NCI-H748 treated with DMSO at 0.1 percent for 48 hours (cell line): ENCODE results near the gene NKX2-1.
"Not testable (repeated sequence)": the region's sequence is repeated elsewhere in the genome, so short reads cannot be mapped to it uniquely, and the experiment has no call there.

ENCODE experiments used
- DNase-seq: peaks from one replicate; lab custom pipeline; 2025; lab: John Stamatoyannopoulos, UW

The NKX2-1 gene

DNA sequence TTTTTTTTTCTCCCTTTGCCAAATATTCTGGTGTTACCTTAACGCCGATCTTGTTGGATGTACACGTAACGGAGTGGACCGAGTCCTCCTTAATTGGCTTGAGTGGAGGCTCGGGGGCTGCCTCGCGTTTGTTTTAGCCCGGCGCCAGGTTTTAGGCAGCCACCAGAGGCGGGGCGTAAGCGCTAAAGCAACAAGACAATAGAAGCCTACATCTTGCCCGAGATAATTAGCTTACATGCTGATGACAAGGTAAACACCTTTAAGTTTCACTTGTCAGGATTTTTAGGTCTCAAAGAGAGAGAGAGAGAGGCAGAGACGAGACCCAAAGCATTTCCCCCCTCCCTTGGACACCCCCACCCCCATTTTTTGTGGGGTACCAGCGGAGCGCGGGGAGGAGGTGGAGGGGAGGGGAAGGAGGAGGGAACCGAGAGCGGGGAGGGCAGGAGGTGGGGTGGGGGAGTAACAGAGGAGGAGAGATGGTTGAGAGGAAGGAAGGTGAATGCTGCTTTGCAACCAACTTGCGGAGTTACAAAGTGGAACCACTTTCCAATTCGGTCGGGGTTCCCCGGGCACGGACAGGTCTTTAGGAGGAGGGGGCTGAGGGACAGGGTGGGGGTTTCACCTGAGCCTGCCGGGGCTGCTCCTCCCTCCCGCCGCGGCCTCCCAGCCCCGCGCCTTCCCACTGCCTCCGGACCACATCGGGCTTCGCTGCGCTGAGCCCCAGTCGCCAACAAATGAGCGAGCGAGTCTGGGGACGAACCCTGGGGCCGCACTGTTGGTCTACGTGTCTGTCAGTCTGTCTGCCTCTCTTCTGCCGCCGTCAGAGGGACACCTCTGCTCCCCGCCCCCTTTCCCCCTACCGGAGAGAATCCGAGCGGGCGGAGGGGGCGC is at the start of gene NKX2-1:
TSS of gene NKX2-1 (minus strand) at position 802 of the 891 bp plus-strand sequence. CDS start at position 699, 103 bp downstream.
- peak; percentile 83 for DNase-seq

DNA sequence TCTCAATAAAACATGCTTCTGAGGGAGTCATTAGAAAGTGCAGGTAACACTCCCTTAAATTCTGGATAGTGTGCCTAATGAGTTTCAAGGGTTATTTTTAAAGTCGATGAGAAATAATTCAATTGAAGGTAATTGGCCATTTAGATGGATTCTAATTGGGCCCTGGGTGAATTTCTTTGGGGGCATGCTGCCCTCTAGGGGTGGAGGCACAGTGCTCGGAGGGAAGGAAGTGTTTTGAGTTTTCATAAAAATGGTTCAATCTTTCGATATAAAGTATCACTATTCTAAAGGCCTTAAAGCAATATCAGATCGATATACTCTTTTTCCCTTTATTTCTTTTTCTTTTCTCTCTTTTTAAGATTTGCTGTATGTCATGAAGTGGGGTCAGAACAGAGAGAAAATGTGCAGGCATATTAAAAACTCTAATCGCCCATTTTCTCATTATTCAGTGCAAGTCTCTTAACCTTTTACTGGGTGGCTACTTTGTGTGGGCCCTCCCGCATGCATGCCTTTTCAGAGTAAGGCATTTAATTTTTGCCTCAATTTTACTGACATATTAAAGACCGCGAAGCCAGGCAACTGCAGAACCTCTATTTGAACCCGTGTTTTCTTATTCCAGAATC is 36.9 kb upstream of the NKX2-1 start:
- peak; percentile 56 for DNase-seq

DNA sequence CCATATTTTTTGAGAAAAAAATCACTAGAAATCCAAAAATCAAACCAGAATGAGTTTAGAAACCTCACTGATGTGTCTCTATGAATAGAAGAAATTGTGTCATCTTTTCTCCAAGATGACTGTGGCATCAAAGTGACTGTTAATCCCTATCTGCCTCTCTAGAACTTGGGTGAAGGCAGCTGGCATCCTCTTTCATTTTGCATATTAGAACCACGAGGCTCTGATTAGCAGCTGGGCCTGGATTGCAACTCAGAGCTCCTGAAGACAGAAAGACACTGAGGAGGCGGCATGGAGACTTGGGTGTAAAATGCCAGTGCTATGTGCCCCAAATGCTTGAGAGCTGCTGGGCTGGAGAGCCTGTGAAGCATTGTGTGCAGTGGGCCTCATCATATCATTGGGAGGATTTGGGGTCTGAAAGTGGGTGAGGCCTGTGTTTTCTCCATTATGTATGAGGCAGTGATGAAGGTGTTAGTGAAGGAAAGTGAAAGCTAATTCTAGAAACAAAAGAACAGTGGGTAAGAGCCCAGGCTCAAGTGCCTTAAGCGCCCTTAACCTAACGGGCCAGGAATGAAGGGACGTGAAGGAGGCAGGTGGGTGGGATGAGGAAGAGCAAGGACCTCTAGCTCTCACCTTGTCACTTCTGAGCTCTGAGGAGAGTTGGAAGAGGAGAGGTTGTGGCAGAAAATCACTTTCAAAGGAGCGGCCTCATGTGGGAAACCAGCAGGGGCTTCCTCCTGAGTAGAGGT is 36.1 kb upstream of the NKX2-1 start:
- no peak for DNase-seq

DNA sequence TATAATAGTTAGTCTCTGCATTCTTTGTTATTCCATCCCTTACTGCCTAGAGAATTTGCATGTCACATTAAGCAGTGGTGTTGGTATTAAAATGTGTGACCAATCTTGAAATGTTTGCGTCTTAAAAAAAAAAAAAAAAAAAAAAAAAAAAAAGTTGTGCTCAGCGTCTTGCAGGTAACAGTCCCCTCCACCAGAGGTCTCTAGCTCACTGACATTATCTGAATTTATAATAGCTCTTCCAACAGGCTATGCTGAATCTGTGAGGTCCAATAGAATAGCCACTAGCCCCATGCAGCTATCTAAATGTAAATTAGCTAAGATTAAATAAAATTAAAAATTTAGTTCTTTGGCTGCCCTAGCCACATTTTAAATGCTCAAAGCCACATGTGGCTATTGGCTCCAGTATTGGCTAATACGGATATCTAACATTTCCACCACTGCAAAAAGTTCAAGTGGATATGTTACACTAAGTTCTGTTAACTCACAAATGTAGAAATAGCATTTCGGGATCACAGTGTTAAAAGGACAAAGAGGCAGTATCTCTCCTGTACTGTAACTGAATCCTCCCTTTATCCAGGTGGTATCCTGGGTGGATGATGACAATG is 33.7 kb upstream of the NKX2-1 start:
- DNase-seq = peak; percentile 28

DNA sequence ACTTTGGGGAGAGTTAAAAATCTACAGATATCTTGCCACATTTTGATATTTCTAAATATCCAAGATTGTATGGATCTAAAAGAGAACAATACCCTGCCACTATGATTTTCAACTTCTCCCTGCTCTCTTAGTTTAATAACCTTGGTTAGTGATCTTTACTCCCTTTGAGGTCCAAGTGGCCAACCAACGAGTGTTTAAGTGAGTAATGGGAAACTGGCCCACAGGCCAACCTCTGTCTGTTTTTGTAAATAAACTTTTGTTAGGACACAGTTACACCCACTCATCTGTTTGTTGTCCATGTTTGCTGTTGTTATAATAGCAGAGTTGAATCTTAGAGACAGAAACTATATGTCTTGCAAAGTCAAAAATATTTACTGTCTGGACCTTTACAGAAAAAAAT is 30.9 kb upstream of the NKX2-1 start:
- no peak for DNase-seq

DNA sequence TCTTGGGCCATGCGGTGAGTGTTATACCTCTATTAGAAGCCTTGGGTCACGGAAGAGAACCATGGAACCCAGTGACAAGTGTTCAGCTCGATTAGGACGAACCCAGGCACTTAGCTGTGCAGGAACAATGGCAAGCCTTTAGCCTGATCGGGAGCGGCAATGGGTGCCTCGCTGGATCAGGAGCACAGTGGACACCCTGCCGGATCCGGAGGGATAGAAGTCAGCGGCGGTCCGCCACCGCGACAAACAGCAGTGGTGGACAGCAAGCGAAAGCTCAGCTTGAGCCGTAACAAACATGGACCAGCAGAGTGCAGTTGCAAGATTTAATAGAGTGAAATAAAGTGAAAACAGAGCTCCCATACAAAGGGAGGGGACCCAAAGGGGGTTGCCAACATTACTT is 24.2 kb upstream of the NKX2-1 start:
- DNase-seq = not testable (repeated sequence)

DNA sequence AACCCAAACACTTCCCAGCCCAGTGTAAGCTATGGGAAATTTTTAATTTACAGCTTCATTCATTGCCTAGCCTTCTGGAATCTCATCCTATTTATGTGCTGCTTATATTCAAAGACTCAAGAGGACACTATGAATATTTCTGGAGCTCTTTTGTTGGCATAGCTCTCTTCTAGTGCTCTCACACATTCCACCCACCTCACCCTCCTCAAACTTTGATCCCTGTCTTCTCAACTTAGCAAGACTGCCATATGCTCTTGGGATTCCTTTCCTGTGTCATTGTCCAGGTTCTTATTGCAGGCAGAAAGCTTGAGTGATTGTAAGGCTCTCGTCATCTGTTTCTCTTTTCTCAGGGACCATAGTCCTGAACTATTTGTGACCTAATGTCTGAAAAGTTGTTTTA is 18.0 kb upstream of the NKX2-1 start:
- no peak for DNase-seq

DNA sequence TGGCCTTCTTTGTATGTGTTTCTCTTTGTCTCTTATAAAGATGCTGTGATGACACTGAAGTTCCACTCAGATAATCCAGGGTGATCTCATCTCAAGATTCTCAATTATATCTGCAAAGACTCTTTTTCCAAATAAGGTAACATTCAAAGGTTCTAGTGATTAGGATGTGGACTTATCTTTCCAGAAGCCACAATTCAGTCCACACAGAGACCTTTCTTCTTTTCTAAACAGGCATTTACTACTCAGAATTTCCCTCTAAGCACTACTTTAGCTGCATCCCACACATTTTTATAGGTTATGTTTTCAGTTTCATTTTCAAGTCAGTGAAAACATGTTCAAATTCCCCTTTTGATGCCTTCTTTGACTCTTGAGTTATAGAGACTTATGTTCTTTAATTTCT is 9.0 kb upstream of the NKX2-1 start:
- DNase-seq = no peak

DNA sequence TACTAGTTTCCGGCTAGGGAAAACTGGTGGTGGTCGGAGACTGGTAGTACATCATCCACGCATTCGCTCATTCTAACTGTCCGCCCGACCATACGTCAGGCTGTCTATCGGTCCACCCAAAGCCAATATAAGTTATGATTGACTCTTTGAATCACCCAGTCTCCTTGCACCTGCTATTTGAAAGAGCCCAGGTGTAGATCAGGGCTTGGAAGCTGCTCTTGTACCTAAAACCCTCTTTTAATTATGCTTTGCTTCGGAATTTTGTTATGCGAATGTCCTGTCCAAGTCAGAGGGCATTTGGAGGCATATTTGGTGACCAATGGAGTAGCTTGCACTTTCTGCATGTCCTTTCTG is 5.7 kb upstream of the NKX2-1 start:
- no peak for DNase-seq

DNA sequence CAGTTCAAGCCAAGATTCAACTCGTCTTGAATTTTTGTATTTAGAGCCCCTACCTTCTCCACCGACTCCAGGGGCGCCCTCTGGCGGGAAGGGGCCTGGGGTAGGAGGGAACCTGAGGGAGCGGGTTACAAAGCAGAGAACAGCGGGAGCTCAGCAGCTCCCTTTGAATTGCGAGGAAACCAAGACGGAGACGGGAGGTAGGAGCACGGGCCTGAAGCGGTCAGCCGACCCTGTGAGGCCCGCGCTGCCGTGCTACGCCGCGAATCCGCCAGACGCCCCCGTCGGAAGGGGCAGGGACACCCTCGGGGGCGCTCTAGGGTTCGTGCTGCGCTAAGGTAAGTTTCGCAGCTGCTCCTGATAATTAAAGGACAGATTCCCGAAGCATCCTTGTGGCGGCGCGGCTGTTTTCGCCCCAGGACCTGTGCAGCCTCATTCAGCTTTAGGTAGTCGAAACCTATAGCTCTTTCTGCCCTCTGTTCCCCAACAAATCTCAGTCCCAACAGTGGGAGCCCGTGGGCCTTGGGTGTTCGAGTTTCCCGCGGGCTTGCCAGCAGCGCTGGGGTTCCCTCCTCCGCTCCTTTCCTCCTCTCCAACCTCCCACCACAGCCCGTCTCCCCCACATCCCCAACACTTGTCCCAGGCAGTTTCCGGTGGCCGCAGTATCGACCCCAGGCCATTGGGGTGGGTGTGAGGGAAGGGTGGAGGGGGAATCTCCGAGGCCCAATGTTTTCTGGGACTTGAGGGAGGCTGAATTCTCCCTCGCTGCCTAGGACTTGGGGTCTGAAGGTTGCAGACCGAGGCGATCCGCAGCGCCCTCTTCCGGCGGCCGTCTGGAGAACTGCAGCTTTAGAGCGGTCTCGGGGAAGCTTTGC is 5.1 kb upstream of the NKX2-1 start:
- DNase-seq = peak; percentile 32

DNA sequence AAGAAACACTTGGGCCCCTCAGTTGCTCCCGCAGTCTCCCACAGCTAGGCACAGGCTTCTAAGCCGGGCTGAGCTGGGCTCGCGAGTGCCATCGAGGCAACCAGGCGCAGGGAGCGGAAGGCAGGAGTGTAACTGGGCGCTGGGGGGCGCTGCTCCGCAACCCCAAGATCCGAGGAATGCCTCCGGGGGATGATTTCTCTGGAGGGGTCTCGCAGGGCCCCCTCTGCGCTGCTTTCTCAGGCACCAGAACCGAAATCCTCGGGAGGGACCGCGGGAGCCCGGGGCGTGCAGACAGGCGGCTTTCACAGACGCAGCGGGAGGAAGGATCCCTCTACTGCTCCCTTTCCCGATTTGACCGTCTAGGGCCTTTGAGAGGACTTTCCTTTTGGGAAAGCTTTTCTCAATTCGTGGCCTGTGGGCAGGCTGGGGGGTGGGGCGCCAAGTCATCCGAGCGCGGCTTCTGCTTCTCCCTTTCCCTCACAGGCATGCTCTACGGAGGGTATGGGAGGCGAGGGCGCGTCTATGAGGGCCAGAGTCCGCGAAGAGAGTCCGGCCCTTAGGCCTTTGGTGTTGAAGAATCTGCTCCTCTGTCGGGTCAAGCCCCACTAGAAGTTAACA is 4.3 kb upstream of the NKX2-1 start:
- no peak for DNase-seq

DNA sequence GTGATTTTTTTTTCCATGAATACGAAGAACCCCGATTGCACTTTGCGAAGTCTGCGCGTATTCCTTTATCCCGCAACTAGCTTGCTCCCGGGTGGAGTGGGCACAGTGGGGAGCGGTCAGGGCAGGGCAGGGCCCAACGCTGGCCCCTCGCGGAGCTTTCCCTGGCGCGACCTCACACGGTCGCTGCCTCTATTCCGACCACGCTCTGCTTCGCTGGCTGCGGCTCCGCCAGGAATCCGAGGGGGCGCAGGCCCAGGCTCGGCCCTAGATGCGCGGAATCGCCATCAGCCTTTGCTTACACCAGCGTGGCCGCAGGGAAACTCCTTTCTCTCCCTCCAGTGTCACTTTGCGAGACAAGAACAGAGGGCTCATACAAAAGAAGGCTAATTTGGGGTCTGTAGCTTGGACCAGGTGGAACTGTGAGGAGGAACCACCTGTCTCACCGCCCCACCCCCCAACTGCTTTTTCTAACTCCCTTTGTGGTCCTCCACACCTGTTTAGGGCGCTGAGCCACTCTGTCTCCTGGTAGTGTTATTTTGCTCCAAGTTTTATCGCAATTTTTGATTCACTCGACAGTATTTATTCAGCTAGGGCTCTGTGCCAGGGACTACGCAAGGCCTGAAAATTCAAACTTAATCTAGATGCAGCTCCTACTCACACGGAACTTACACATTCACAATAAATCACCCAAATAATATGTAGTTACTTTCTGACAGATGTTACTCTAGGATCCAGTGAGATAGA is 3.1 kb upstream of the NKX2-1 start:
- no peak for DNase-seq

DNA sequence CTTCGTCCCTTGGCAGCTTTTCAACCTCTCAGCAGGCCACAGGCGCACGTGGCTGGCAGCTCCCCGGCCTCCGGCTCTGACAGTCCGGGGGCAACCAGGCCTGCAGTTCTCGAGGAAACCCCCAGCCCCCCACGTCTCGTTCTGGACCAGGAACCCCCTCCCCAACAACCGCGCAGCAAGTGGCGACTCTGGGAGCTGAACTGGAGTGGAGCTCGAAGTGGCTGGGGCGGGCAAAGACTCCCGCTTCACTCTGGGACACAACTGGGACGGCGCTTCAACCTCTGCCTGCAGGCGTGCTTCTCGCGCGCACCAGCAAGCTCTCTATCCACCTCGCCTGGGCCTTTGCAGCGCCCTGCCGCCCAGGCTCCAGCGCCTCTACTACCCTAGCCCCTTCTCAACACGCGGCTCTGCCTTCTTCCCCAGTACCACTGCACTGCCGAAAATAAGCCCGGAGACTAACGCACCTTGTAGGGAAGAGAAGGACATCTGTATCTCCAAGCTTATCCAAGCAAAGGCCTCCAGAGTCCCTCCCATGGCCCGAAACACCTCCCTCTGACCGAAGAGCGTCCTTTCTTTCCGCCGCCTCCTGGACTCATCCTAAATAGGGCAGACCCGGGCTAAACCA is 2.4 kb upstream of the NKX2-1 start:
- DNase-seq = no peak

DNA sequence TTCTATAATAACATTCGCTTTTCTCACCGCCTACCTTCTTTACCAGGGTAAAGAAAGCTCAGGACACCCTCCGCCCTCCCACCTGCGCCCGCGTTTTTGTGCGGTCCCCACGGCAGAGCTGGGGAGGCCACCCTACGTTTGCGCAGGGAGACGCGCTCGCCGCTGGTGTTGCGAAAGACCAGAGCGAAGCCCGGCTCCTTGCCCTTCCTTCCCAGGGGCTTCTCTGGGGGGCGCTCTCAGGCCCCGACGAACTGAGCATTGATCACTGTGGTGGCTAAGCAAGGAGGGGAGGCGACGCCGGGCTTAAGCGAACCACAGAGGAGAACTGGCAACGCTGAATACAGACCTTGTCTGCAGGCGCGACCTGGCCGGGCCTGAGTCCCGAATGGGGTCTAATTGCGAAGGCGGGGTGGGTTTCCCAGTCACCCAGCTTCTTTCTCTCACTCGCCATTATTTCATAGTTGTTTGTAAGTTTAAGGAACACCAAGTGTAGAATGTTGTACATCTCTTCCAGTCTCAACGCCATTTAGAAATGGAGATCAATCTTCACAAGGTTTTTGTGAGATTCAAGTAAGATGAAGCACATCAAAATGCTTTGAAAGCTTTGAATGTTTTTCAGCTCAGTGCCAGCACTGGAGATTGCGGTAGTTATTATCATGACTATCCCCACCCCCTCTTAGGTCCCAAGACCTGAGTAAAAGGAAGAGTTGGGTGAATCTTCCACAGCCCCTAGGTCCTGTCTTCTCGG is 1.7 kb upstream of the NKX2-1 start:
- no peak for DNase-seq

DNA sequence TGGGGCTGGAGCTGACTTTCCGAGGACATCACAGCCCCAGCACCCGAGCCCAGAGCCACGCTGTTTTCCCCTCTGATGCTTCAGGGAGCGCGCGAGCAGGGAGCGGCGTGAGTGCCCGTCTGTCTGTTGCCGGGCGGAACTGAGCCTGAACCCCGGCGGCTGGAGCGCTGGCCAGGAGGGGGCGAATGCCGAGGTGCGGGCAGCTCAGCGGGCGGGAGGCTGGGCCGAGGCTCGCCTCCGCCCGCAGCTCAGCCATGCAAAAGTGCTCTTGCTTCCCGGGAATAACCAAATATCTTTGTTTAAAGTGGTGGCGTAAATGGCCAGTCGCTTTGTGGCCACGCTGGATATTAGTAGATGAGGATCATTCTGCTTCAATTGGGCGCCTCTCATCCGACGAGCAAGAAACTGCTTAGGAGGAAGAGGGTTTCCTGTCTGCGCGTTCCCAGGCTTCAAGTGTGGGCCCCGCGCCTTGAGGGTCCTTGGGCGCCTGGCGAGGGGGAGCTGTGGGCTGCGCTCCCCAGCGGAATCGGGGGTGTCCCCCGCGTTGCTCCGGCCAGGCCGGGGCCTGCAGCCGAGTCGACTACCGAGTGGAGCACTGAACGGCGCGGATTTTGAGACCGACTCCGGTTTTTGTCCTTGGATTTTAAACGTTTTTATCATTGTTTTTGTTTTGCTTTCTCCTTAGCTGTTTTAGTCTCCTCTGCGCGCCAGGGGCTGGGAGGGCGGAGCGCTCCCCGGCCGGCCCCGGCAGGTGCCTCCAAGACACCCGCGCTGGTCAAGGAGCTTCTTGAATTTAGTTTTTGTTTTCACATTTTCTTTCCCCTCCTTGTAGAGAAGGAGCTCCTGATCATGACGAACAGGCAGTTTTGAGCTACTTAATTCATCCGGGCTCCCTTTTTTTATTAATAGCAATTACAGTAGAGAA is 831 bp upstream of the NKX2-1 start:
- DNase-seq = peak; percentile 56

DNA sequence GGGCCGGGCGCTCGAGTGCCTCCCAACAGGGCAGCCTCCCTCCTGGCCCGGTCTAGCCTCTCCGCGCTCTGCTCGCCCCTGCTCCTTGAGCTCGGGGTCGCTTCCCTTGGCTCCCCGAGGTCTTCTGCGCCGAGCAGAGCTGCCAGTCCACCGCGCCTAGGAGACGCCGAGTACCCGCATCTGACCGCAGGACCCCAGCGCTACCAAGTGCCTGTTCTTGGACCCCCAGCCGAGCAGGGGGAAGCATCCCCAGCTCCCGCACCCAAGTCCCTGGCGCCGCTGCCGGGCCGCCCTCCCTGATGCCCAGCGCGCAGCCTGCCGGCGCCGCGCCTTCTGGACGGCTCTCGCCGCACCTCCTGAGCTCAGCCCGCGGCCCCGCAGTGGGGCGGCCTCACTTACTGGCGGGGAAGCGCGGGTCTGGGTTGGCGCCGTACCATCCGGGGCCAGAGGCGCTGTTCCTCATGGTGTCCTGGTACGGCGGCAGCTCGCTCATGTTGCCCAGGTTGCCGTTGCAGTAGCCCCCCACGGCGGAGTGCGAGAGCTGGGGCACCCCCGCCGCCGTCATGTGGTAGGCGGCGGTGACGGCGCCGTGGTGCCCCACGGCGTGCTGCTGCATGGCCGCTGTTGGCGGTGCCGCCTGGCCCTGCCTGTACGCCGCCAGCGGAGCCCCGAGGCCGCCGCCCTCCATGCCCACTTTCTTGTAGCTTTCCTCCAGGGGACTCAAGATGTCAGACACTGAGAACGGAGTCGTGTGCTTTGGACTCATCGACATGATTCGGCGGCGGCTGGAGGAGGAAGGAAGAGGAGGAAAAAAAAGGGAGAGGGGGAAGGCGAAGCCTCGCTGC is 1.2 kb downstream of the NKX2-1 start:
- no peak for DNase-seq

DNA sequence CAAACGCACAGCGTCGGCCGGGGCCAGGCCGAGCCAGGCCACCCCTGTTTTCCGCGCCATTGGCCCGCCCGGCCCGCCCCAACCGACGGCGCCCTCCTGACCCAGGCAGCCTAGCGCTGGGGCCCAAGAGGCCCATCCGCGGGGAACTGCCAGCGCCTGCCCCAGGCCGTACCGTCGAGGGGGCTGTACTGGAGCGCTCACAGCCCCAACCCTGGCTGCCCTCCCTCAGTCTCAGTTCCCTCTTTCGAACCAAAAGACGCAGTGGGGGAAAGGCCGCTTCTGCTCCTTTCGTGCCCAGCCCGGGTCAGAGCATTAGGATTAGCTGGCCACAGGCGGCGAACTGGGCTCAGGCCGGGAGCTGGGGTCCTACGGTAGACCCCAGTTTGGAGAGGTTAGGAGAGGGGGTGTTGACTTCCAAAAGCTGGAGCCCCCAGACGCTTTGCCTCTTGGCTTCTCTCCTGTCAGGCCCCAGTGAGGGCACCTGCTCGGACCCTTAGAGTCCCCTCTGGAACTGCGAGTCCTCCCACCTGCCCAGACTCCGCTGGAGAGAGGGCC is 1.9 kb downstream of the NKX2-1 start:
- no peak for DNase-seq
